GM19328 (cell line): ENCODE measurements around the gene TRAPPC14.
"Not testable (repeated sequence)": the region's sequence is repeated elsewhere in the genome, so short reads cannot be mapped to it uniquely, and the experiment has no call there.

Source experiments
- ATAC-seq: cut with Tn5 transposase; IDR thresholded peaks from one replicate; pipeline ENCODE4 v1.9.1; 2021; ENCODE audit warnings: mild to moderate bottlenecking, moderate library complexity; ENCODE audit not compliant: unreplicated experiment

TRAPPC14 gene, protein sequence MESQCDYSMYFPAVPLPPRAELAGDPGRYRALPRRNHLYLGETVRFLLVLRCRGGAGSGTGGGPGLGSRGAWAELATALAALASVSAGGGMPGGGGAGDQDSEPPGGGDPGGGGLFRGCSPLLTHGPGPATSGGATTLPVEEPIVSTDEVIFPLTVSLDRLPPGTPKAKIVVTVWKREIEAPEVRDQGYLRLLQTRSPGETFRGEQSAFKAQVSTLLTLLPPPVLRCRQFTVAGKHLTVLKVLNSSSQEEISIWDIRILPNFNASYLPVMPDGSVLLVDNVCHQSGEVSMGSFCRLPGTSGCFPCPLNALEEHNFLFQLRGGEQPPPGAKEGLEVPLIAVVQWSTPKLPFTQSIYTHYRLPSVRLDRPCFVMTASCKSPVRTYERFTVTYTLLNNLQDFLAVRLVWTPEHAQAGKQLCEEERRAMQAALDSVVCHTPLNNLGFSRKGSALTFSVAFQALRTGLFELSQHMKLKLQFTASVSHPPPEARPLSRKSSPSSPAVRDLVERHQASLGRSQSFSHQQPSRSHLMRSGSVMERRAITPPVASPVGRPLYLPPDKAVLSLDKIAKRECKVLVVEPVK

DNA sequence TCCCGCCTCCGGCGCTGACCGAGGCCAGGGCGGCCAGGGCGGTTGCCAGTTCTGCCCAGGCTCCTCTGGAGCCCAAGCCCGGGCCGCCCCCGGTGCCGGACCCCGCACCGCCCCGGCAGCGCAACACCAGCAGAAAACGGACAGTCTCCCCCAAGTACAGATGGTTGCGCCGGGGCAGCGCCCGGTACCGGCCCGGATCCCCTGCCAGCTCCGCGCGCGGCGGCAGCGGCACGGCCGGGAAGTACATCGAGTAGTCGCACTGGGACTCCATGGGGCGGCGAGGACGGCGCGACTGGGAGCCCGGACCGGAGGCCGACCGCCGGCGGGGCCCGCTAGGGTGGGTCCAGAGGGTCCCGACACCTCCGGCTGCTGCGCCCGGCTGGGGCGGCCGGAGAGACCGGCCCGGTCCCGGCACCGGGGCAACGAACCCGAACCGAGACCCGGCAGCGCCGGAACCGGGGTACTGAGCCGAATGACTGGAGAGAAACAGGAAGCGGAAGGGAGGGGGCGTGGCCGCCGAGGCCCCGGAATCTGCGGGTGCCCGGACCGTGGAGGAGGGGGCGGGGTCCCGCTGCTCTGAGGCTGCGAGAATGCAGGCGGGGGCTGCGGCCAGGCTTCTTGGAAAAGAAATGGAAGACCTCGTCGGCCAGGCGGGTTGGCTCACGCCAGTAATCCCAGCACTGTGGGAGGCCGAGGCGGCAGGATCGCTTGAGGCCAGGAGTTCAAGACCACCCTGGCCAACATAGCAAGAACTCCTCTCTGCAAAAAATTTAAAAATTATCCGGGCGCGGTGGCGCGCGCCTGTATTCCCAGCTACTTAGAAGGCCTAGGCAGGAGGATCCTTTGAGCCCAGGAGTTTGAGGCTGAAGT, at the start of gene TRAPPC14:
TSS of gene TRAPPC14 (minus strand) at position 495 of the 870 bp plus-strand sequence. CDS start at position 271, 224 bp downstream.
- no peak for ATAC-seq

GRCh38 chr7:100204454-100204853, 45.9 kb upstream of the TRAPPC14 start:
- ATAC-seq, result no peak

DNA sequence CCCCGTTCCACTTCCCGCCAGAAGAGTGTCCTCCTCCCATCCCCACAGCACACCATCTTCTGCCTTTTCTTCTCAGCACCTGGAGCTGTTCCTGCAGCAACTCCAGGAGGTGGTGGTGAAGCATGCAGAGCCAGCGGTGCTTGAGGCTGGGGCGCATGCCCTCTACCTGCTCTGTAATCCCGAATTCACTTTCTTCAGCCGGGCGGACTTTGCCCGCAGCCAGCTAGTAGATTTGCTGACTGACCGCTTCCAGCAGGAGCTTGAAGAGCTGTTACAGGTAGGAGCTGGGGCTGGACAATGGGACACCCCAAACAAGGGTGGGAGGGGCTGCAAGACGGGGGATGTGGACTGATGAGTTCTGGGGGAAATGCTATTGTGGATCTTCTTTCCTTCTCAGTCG, 42.2 kb upstream of the TRAPPC14 start:
- ATAC-seq, result no peak

DNA sequence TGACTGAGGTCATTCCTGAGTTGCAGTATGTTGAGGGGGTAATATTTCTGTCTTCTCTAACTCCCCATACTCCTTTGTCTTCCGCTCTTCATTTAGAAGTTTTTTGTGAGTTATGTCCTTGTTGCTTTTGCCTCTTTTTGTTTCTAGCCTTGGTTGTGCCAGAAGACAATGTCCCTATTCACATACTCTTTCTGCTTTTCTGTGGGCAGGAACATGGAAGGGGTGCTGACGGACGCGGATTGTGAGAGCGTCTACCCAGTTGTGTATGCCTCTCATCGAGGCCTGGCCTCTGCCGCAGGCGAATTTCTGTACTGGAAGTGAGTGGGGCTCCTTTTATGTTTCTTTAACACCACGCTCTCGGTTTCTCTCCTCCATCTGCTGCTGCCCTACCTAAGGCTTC, 39.7 kb upstream of the TRAPPC14 start:
- no peak for ATAC-seq

GRCh38 chr7:100195901-100196322, 37.4 kb upstream of the TRAPPC14 start:
- ATAC-seq, result not testable (repeated sequence)

DNA sequence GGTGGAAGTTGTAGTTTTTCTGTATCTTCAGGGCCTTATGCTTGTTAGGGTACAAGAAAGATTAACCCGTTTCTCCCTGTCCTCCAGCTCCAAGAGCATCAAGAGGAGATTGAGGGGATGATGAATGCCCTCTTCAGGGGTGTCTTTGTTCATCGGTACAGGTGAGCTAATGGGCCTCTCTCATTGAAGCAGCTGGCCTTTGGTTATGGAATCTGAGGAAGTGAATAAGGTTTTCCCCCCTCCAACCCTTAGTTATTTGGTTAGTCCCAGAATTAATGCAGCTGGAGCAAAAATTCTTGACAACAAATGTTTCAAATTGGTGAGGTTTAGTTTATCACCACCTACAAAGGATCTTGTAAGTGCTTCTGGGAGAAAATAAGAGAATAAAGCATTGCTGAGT, 36.7 kb upstream of the TRAPPC14 start:
- ATAC-seq, result no peak

DNA sequence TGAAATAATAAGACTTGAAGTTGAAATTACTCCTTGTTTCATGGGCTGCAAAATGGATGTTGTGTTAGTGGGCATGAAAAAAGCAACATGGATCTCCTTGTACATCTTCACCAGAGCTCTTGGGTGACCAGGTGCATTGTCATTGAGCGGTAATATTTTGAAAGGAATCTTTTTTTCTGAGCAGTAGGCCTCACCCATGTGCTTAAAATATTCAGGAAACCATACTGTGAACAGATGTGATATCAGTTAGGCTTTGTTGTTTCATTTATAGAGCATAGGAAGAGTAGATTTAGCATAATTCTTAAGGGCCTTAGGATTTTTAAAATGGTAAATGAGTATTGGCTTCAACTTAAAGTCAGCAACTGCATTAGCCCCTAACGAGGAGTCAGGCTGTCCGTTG, 34.4 kb upstream of the TRAPPC14 start:
- ATAC-seq, result no peak

GRCh38 chr7:100192281-100192862, 33.8 kb upstream of the TRAPPC14 start:
- ATAC-seq, result not testable (repeated sequence)

GRCh38 chr7:100191775-100192174, 33.3 kb upstream of the TRAPPC14 start:
- ATAC-seq, result no peak

DNA sequence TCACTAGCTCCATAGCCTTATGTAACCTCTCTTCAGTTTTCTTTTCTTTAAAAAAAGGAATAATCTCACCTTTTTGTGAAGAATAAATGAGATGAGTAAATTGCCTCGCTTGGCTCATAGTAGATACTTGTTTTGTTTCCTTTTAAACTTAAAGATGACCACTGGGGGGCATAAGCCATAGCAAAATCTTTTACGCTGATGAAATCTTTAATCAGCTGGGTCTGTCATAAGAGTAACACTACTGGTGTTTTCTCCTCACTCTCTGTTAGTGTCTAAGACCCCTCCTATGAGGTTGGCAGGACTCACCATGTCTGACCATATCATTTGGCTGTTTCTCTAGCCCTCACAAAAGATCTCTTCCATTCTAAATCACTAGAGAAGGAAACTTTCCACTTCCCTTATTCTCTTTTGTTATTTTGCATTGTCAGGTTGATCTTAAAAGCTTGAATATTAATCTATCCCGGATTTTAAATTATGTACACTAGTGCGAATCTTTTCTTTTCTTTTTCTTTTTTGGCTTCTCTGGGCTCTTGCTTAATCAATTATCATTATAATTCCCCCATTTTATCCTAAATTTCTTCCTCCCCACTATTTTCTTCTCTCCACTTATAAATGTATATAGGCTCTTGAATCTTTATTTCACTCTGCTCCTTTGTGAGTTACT, 31.7 kb upstream of the TRAPPC14 start:
- ATAC-seq, result no peak

DNA sequence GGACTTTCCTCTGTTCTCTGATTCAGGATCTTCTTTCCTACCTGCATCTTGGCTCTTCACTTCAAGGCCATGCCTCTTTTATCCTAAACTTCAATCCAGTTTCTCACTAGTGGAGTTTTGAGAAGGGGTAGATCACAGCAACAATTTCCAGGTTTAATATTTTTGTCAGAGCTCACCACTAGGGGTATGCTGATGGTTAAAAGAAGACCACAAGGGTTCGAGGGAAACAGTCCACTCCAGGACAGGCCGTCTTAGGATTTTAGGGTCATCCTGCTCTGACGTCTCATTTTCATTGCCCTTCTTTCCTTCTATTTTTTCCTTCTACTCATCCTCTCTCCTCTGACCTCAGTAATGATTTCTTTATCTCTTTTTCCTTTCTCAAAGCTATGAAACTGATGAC, 30.5 kb upstream of the TRAPPC14 start:
- no peak for ATAC-seq

- no peak for ATAC-seq
Observed at GRCh38 chr7:100185726-100186125, 27.2 kb upstream of the TRAPPC14 start.

DNA sequence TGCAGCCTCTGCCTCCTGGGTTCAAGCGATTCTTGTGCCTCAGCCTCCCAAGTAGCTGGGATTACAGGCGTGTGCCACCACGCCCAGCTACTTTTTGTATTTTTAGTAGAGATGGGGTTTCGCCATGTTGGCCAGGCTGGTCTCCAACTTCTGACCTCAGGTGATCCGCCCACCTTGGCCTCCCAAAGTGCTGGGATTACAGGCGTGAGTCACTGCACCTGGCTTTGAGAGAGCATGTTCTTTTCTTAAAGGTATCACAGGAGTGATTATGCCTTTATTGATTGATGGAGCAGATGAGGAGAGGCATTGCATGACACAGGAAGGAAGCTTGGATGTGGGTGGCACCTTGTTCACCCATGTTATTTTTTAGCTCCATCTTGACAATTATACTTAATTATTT, 24.6 kb upstream of the TRAPPC14 start:
- ATAC-seq, result not testable (repeated sequence)

GRCh38 chr7:100182616-100183015, 24.1 kb upstream of the TRAPPC14 start:
- ATAC-seq, result not testable (repeated sequence)

DNA sequence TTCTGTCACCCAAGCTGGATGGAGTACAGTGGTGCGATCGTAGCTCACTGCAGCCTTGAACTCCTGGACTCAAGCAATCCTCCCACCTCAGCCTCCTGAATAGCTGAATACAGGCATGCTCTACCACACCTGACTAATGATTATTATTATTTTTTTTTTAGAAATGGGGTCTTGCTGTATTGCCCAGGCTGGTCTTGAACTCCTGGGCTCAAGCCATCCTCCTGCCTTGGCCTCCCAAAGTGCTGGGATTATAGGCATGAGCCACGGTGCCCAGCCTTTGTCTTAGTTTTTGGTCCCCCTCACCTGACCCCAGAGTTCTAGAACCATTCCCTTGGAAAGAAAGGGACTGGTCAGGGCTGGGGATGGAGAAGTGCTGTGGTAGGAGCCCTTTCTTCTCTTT, 21.6 kb upstream of the TRAPPC14 start:
- ATAC-seq, result not testable (repeated sequence)

DNA sequence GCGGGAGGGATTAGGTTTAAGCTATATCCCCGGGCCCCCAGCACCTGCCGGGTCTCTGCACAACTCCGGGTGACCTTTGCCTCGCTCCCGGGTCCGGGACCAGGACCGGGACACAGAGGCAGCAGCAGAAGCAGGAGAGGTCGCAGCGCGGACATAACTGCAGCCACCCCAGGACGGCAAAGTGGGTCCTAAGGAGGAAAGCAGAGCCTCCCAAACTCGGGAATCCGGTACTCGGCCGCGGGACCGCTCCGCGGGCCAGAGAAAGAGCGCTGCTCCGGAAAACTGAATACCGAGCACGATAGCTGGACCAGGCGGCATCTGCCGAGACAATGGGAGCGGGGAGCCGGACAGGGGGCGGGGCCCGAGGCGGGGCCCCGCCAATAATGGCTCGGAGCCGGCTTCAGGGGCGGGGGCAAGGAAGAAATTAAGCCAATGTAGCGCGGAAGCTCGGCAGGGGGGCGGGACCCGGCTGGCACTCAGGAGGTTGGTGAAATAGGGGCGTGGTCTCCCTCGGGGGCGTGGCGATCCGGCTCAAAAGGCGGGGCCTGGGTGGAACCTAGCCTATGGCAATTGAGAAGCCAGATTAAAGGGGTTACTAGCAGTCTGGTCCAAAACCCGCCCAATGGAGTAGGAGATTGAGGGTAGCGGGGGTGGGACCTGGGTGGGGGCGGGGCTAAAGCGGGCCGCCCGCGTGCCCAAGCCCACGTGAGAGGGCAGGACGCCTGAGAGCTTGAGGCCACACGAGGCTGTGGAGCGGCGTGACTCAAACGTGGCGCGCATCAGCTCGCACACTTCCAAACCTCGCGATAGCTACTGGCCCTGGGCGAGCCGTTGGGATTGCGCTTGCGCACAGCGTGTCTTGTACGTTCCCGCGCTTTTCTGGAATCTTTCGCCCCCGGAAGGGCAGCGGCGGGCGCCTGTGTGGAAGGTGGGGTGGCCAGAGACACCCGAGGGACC, 18.8 kb upstream of the TRAPPC14 start, which contains the start of the genes GPC2 and STAG3:
TSS of gene GPC2 (minus strand) at position 337 of the 957 bp plus-strand sequence. CDS start at position 155, 182 bp downstream.
TSS of gene STAG3 (plus strand) at position 874 of the 957 bp plus-strand sequence. CDS start 2,639 bp downstream, outside the sequence.
- ATAC-seq, result peak; percentile 90

- ATAC-seq, result no peak
Observed at GRCh38 chr7:100176096-100177044, 17.8 kb upstream of the TRAPPC14 start.
